Forelimb muscle (tissue), 1 donor: ENCODE results near the gene TM9SF3. TPM values are rescaled to one million over a fixed set of nuclear protein-coding genes. Genes with fewer than 3 reads are reported as not detected.

Experiments used
- DNase-seq: peaks from one replicate; pipeline ENCODE4 v3.0.0-alpha.2; 2013; ENCODE audit warnings: low read depth
- polyA plus RNA-seq: library from polyadenylated mRNA; unstranded; fragments of 120-200 nt; gene quantifications from one replicate; pipeline ENCODE4 v1.2.1, GENCODE V29; 2013; ENCODE audit not compliant: insufficient read length

Gene TM9SF3
- polyA plus RNA-seq, 1 donor, result 76.7 TPM

DNA sequence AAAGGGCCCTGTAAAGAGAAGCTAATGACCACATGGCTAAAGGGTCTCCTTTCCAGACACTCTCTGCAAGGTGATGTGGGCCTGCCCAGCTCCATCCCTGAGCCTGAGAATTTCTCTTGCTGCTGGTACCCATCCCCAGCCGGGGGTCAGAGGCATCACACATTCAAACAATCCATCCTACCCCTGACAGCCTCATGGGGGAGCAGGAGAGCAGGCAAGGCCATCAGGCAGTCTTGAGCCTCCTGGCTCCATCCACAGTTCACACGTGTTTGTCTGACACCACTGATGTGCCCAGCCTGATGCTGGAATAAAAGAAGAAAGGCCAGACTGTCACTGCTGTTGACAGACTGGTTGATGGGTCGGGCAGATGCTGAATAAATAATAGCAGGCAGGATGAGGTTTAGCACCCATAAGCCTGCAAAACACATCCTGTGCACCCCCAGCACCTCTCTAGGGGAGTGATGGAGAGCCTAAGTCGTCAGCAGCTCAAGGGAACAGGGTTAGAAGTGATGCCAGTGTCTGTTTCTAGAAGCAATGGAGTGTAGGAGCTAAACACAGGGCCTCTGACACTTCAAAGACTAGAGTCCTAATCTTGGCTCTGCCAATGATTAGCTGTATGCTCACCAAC lies 116.6 kb downstream of the TM9SF3 start:
- no peak for DNase-seq

DNA sequence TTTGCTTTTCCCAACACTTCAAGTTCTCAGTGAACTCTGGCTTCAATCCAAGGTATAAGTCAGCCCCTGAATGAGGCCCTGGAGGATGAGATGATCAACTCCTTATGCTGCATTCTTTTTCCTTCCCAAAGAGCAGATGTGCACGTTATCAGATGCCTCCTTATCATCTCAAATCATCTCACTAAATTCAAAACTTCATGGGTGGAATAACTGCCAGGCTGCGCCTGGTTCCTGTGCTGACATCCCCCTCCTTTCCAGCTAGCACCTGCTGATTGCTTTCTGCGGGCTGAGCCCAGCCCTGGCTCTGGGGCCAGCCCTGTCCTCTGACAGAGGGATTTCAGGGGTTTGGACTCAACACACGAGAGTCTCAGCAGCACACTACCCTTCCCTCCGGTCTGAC lies 118.0 kb downstream of the TM9SF3 start:
- DNase-seq, result no peak

Other genes starting within 250 kb of the TM9SF3 start
- not detected for gene OPALIN, start 228.0 kb downstream of the TM9SF3 start, polyA plus RNA-seq
- 2.1 TPM for gene TLL2, start 73.1 kb downstream of the TM9SF3 start, polyA plus RNA-seq
- gene PIK3AP1, start 133.5 kb upstream of the TM9SF3 start, polyA plus RNA-seq, result 1.8 TPM
- gene LCOR, start 245.3 kb upstream of the TM9SF3 start, polyA plus RNA-seq, result 16.8 TPM